SJCRH30 (cell line): ENCODE results near the gene TCEAL8. TPM values are rescaled to one million over a fixed set of nuclear protein-coding genes. Genes with fewer than 3 reads are reported as not detected.

Experiments
- DNase-seq, 2 experiments: peaks; one replicate each; pipeline ENCODE4 v3.0.0-alpha.2; 2015 to 2020
- H3K27ac ChIP-seq: fragments of 250-450 bp; sonication (Bioruptor Pico); 2 replicates; pipeline ENCODE4 v1.5.1; 2020; ENCODE audit warnings: mild to moderate bottlenecking, moderate library complexity
- H3K27me3 ChIP-seq: fragments of 250-450 bp; sonication (Bioruptor Pico); 2 replicates; pipeline ENCODE4 v1.5.1; 2020; ENCODE audit warnings: mild to moderate bottlenecking, moderate library complexity
- H3K36me3 ChIP-seq: fragments of 250-450 bp; sonication (Bioruptor Pico); 2 replicates; pipeline ENCODE4 v1.5.1; 2020; ENCODE audit warnings: mild to moderate bottlenecking, moderate library complexity
- H3K4me1 ChIP-seq: fragments of 250-450 bp; sonication (Bioruptor Pico); 2 replicates; pipeline ENCODE4 v1.5.1; 2020; ENCODE audit warnings: mild to moderate bottlenecking, moderate library complexity
- H3K4me3 ChIP-seq: fragments of 250-450 bp; sonication (Bioruptor Pico); 2 replicates; pipeline ENCODE4 v1.5.1; 2020; ENCODE audit warnings: mild to moderate bottlenecking, moderate library complexity
- H3K9me3 ChIP-seq: fragments of 250-450 bp; sonication (Bioruptor Pico); replicated peaks from 2 replicates; pipeline ENCODE4 v1.5.1; 2020; ENCODE audit warnings: mild to moderate bottlenecking, moderate library complexity
- total RNA-seq: library from RNA; depleted of rRNA; stranded (reverse); fragments of >200 nt; shearing (Covaris generic); gene quantifications from 2 replicates; pipeline ENCODE4 v1.2.3, GENCODE V29; 2014; rRNA removed

The TCEAL8 gene, protein sequence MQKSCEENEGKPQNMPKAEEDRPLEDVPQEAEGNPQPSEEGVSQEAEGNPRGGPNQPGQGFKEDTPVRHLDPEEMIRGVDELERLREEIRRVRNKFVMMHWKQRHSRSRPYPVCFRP
- 99.4 and 103 TPM in 2 replicates for total RNA-seq

DNA sequence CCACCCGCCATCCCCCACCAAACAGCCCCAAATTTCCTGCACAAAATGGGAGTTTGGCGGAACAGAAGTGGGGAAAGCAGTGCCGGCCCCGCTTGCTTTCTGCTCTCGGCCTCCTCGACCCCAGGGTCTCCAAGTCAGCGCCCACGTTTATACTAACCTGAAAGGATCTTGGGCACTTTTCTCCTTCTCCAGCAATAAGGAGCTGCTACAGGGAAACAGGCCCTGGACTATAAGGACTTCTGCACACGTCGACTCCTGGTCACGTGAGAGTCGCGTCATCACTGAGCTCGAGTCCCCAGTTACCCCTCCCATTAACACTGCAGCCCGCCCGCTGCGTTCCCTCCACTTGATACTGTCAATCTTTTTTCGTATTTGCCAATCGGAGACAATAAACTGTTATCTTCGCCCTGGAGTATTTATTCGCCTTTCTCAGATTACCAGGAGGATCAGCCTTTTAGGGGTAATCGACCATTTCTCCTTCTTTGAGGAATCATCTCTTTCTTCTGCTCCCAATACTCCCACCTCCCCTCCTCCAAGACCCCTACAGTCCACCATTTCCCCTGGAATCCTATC is at the start of gene TCEAL8:
Gene TCEAL8, minus strand, starts transcription at position 235 of the 573 bp plus-strand sequence. CDS start 1,176 bp downstream, outside the sequence.
- H3K27me3 ChIP-seq, result no peaks in the 10 kb centered on the region
- no peaks in the 10 kb centered on the region for H3K4me1 ChIP-seq
- peak within 1 kb of the TSS; percentile 87 for H3K27ac ChIP-seq
- no peaks in the 10 kb centered on the region for H3K9me3 ChIP-seq
- H3K4me3 ChIP-seq, result peak within 1 kb of the TSS; percentile 82
- peaks cover 6% of the 10 kb centered on the region for H3K36me3 ChIP-seq
- DNase-seq, result peak; percentile 83 to 88

DNA sequence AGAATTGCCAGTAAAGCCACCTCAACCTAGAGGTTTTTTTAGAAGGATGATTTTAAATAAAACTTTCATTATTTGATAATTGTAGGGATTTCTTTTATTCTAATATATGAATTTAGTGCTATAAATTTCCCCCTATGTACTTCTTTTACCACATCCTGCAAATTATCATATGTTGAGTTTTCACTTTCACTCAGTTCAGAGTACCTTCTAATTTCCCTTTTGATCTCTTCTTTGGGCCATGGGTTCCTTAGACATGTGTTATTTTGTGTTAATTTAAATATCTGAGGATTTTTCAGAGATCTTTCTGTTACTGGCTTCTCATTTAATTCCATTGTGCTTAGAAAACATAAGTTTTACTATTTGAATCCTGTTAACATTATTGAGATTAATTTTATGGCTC is 49.8 kb upstream of the TCEAL8 start:
- Histone ChIP-seq H3K4me3 (no peak overlapping the region), H3K36me3 (no peaks in the 10 kb centered on the region), H3K9me3 (no peaks in the 10 kb centered on the region), H3K27me3 (no peaks in the 10 kb centered on the region), H3K4me1 (no peaks in the 10 kb centered on the region), H3K27ac (no peak overlapping the region)
- no peak for DNase-seq

DNA sequence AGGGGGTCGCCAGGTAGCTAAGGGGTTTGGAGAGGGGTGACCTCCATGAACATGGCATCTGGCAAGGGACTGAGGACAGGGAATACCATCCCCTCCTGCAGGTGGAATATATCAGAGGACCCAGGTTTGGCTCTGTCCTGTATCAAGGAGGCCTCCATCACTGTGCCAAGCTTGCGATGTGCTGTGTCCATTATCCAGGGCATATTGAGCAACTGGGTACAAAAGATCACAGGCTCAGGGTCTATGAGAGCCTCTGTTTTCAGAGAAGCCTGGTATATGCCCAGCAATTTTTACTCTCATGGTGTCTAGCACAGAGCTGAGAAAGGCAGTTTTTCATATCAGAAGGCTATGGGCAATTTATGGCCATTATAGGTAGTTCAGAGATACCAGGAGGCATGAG is 38.2 kb upstream of the TCEAL8 start:
- no peak for DNase-seq
- no peaks in the 10 kb centered on the region for H3K36me3 ChIP-seq
- no peaks in the 10 kb centered on the region for H3K27me3 ChIP-seq
- no peak overlapping the region for H3K4me3 ChIP-seq
- no peak overlapping the region for H3K27ac ChIP-seq
- H3K4me1 ChIP-seq, result no peaks in the 10 kb centered on the region
- H3K9me3 ChIP-seq, result no peaks in the 10 kb centered on the region

DNA sequence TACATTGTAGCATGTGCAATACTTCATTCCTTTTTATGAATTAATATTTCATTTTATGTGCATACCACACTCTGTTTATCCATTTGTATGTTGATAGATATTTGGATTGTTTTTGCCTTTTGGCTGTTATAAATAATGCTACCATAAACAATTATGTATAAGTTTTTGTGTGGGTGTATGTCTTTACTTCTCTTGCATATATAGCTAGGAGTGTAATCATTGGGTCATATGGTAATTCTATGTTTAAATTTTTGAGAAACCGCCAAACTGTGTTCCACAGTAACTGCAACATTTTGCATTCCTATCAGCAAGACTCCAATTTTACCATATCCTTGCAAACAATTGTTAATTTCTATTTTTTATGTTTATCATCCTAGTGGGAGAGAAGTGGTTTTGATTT is 24.7 kb upstream of the TCEAL8 start:
- Histone ChIP-seq H3K9me3 (no peaks in the 10 kb centered on the region), H3K4me3 (no peak overlapping the region), H3K36me3 (no peaks in the 10 kb centered on the region), H3K4me1 (no peaks in the 10 kb centered on the region), H3K27me3 (no peaks in the 10 kb centered on the region), H3K27ac (no peak overlapping the region)
- no peak for DNase-seq

DNA sequence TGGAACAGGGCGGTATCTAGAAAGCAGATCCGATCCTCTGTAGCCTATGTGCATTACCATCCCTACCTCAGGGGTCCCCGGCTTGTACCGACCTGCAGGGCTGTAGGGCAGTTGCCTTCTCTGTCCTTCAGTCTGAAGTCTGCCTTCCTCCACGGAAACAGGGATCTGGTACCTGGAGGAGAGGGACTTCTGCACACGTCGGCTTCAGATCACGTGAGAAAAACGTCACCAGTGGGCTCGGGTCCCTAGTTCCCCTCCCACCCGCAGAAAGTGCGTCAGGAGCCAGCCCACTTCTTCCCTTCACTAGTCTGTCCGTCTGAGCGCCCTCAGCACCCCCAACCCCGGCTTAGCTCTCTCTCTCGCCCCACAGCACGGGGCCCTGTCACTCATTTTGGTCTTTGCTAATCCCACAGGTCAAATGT is 21.6 kb upstream of the TCEAL8 start, which contains the start of gene TCEAL5:
Gene TCEAL5, minus strand, starts transcription at position 170 of the 422 bp plus-strand sequence. CDS start 2,187 bp downstream, outside the sequence.
- H3K27ac ChIP-seq, result no peak within 1 kb of the TSS
- H3K36me3 ChIP-seq, result no peaks in the 10 kb centered on the region
- H3K4me3 ChIP-seq, result no peak within 1 kb of the TSS
- no peaks in the 10 kb centered on the region for H3K27me3 ChIP-seq
- no peaks in the 10 kb centered on the region for H3K9me3 ChIP-seq
- H3K4me1 ChIP-seq, result no peaks in the 10 kb centered on the region
- DNase-seq, result no peak

DNA sequence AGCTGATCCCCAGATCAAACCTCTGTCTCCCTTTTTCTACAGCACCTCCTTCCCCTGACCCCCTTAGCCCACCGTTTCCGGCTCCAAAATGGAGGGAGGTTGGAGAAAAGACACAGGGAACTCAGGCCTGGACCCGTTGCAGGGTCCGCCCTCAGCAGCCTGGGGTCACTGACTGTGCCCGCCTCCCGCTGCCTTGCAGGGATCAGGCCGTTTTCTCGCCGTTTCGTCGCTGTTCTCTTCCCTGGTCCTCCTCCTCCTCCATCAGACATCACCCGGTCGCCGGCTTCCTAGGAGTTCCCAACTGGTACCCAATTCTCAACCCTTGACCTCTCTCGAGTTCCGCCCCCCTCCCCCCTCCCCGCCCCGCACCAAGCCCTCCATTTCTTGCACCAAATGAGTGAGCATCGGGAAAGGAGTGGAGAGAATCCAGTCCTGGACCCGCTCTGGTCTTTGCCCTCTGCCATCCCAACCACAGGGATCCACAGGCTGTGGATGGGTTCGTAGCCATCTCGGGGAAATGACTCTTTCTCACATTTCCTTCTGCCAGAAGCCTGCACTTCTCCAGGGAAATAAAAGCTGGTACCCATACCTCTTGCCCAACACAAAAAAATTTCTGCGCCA is 21.1 kb upstream of the TCEAL8 start:
- no peak overlapping the region for H3K27ac ChIP-seq
- DNase-seq, result no peak
- H3K4me3 ChIP-seq, result no peak overlapping the region

DNA sequence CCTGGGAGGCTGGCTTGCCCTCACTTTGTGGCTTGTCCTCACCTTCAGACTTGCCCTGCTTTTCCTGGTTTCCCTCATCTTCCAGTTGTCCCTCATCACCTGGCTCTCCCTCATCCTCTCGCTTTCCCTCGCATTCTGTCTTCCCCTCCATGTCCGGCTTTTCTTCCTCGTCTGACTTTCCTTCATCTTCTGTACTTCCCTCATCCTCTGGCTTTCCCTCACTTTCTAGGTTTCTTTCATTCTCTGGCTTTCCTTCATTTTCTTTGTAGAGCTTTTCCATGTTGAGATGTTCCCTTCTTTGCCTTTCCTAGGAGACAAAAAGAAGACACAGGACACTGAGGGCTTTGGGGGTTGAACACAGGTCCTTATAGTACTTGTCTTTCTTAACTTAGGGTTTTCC is 19.3 kb upstream of the TCEAL8 start:
- H3K4me3 ChIP-seq, result no peak overlapping the region
- H3K9me3 ChIP-seq, result no peaks in the 10 kb centered on the region
- no peak overlapping the region for H3K27ac ChIP-seq
- no peaks in the 10 kb centered on the region for H3K36me3 ChIP-seq
- H3K27me3 ChIP-seq, result no peaks in the 10 kb centered on the region
- DNase-seq, result no peak
- H3K4me1 ChIP-seq, result no peaks in the 10 kb centered on the region

More for the DNA sequence above, 21.1 kb upstream of the TCEAL8 start:
- Histone ChIP-seq H3K36me3 (no peaks in the 10 kb centered on the region), H3K27me3 (no peaks in the 10 kb centered on the region), H3K9me3 (no peaks in the 10 kb centered on the region), H3K4me1 (no peaks in the 10 kb centered on the region)

DNA sequence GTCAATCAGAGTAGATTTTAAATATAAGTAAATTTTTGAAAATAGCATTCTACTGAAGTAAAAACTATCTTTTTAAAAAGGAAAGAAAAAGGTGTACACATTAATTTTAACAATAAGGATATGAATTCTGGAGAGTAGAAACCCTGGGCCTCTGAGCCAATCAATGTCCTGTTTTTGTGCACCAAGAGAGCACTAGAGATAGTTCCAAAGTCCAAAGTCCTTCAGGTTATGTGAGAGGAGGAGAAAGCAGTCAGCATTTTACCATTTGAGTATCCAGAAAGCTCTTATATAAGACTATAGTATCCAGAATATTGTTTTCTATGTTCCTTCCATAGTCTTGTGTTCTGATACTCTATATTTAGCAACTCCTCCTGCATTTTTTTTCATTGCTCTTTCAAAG is 3.3 kb upstream of the TCEAL8 start:
- DNase-seq, result no peak
- H3K27ac ChIP-seq, result no peak overlapping the region
- no peaks in the 10 kb centered on the region for H3K9me3 ChIP-seq
- no peak overlapping the region for H3K4me3 ChIP-seq
- H3K4me1 ChIP-seq, result no peaks in the 10 kb centered on the region
- no peaks in the 10 kb centered on the region for H3K27me3 ChIP-seq
- peaks cover 3% of the 10 kb centered on the region for H3K36me3 ChIP-seq

DNA sequence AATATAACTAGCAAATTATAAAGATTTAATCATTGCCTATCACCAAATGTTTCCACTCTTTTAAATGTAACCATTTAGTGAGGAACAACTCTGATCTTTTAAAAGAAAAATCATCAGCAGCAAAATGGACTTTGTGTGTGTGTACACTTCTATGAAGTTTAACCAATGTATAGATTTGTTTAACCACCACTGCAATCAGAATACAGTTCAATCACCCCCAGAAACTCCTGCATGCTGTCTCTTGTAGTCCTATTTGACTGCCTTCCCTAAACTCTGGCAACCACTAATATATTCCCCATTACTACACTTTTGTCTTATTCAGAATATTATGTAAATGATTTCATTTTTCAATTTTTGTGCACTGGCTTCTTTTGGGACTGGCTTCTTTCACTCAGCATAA is 1.7 kb upstream of the TCEAL8 start:
- no peaks in the 10 kb centered on the region for H3K4me1 ChIP-seq
- no peak for DNase-seq
- H3K27ac ChIP-seq, result no peak overlapping the region
- H3K4me3 ChIP-seq, result no peak overlapping the region
- H3K9me3 ChIP-seq, result no peaks in the 10 kb centered on the region
- peaks cover 6% of the 10 kb centered on the region for H3K36me3 ChIP-seq
- H3K27me3 ChIP-seq, result no peaks in the 10 kb centered on the region

DNA sequence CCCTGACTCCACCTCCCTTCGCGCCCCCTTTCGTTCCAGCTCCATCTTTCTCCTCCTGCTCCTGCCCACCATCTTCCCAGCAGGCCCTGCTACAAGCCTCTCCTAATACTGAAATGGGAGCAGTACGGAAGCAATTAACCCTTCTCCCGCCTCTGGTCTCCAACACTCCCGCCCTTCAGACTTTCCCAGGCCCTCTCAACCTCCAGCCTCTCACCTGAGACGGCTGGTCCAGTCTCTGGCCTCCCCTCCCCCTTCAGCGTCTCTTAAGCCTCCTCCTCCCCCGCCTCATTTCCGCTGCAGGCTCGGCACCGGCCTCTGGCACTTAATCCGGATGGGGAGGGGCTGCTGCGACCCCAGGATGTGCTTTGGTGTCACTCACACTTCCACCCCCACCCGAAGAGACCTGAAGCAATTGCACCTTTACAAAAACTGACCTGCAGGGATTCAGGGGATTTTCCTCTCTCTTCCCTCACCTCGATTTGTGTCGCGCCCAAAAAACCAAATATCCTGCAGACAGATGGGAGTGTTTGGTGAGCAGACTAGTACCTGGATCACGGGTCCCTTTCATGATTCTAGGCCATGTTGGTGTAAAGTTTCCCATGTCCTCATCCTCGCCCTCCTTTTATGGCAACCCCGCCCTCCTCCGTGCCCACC is 657 bp downstream of the TCEAL8 start:
- DNase-seq, result peak; percentile 29 to 51
- H3K9me3 ChIP-seq, result no peaks in the 10 kb centered on the region

DNA sequence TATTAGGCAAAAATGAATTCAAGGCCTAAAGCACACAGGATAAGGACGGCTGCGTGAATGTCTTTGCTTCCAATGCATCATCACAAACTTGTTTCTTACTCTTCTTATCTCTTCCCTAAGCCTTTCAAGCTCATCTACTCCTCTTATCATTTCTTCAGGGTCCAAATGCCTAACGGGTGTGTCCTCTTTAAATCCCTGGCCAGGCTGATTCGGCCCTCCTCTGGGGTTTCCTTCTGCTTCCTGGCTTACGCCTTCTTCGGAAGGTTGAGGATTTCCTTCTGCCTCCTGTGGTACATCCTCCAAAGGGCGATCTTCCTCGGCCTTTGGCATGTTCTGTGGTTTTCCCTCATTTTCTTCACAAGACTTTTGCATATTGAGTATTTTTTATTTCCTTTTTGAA is 1.3 kb downstream of the TCEAL8 start:
- Histone ChIP-seq H3K4me3 (peak overlapping the region; percentile 82), H3K36me3 (peaks cover 6% of the 10 kb centered on the region), H3K27ac (peak overlapping the region; percentile 87; the same call in 1 of the 2 replicates), H3K27me3 (no peaks in the 10 kb centered on the region), H3K9me3 (no peaks in the 10 kb centered on the region), H3K4me1 (no peaks in the 10 kb centered on the region)
- DNase-seq, result peak in 1 of 2 experiments; percentile 0

More for the DNA sequence above, 657 bp downstream of the TCEAL8 start:
- Histone ChIP-seq H3K27me3 (no peaks in the 10 kb centered on the region), H3K4me1 (no peaks in the 10 kb centered on the region), H3K36me3 (peaks cover 6% of the 10 kb centered on the region), H3K27ac (peak overlapping the region; percentile 87), H3K4me3 (peak overlapping the region; percentile 82)

DNA sequence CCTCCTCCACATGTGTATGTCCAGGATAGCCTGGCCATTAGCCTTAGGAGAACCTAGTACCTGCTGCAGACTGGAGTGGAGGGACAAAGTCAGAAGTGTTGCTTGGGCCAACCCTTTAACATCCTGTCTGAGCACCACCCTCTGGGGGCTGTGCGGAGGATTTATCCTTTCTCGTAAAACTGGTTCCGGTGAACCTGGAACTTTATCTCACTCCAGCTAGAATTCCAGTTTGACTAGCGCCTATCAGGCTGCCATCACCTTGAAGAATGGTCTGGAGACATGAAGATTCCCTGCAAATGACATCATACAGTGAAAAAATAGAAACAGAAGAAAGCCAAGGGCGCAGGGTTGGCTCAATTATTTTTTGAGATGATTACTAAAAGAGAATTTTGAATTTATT is 4.0 kb downstream of the TCEAL8 start:
- no peaks in the 10 kb centered on the region for H3K4me1 ChIP-seq
- peaks cover 6% of the 10 kb centered on the region for H3K36me3 ChIP-seq
- no peak overlapping the region for H3K4me3 ChIP-seq
- DNase-seq, result no peak
- no peak overlapping the region for H3K27ac ChIP-seq
- no peaks in the 10 kb centered on the region for H3K9me3 ChIP-seq
- H3K27me3 ChIP-seq, result no peaks in the 10 kb centered on the region

DNA sequence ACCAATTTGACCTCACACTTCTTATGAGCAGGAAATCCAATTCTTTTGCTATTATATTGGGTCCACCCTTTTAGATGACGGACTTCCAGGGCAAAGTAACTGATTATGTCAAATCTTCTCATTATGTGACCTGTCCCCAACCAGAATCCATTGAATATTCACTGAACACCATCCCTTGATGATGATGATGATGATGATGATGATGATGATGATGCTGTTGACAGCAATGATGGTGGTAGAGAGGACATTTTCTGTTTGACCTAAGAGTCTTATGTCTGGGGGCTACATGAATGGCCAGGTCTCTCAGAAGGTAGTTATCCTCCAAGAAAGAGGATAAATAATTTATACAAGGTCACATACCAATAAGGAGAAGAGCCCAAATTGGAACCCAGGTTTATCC is 5.2 kb downstream of the TCEAL8 start:
- Histone ChIP-seq H3K9me3 (no peaks in the 10 kb centered on the region), H3K4me3 (no peak overlapping the region), H3K36me3 (peaks cover 6% of the 10 kb centered on the region), H3K27ac (no peak overlapping the region), H3K27me3 (no peaks in the 10 kb centered on the region), H3K4me1 (no peaks in the 10 kb centered on the region)
- DNase-seq, result no peak

DNA sequence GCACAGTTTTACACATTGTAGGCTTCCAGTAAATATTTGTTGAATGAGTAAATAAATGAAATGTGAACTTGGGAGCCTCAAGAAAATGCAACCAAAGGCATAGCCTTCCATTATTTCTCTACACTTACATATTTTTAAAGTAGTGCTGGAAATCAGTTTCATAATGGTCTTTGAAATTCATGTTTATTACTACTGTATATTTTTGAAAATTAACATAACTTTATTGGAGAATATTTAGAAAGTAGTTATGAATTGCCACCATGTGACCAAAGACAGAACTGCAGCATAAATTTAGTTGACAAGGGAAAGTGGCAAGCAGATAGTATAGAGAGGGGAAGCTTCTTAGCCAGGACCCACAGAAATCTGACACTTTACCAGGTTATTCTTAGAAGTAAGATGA is 6.4 kb downstream of the TCEAL8 start:
- peak in 1 of 2 experiments; percentile 11 for DNase-seq

DNA sequence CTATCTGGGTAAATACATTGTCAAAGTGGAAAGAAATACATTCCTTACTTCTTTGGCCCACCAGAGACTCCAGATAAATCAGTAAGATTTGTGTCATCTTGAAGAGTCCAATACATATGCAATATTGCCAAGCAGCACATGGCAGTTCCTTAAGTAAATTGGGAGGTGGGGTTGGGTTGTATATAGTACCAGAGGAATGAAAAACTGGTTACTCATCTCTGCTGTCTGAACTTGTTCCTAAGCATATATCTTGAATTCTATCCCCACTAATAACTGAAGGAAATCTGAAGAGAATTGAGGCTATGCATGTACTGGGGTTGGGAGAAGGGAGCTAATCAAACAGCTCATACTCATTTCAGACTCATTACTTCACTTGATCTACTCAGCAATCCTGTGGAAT is 14.8 kb downstream of the TCEAL8 start:
- H3K4me3 ChIP-seq, result no peak overlapping the region
- DNase-seq, result no peak
- no peaks in the 10 kb centered on the region for H3K9me3 ChIP-seq
- no peak overlapping the region for H3K27ac ChIP-seq
- no peaks in the 10 kb centered on the region for H3K36me3 ChIP-seq
- H3K4me1 ChIP-seq, result no peaks in the 10 kb centered on the region
- no peaks in the 10 kb centered on the region for H3K27me3 ChIP-seq

More for the DNA sequence above, 6.4 kb downstream of the TCEAL8 start:
- Histone ChIP-seq H3K27me3 (no peaks in the 10 kb centered on the region), H3K9me3 (no peaks in the 10 kb centered on the region), H3K36me3 (peaks cover 6% of the 10 kb centered on the region), H3K27ac (no peak overlapping the region), H3K4me3 (no peak overlapping the region), H3K4me1 (no peaks in the 10 kb centered on the region)
